Measurements from ENCODE around the gene NIM1K. TPM values are rescaled to one million over a fixed set of nuclear protein-coding genes. Genes with fewer than 3 reads are reported as not detected.

Gene NIM1K
- total and polyA plus RNA-seq, 3 donors from 2014 or later = 0.68 to 1.1 (median 0.79) TPM

DNA sequence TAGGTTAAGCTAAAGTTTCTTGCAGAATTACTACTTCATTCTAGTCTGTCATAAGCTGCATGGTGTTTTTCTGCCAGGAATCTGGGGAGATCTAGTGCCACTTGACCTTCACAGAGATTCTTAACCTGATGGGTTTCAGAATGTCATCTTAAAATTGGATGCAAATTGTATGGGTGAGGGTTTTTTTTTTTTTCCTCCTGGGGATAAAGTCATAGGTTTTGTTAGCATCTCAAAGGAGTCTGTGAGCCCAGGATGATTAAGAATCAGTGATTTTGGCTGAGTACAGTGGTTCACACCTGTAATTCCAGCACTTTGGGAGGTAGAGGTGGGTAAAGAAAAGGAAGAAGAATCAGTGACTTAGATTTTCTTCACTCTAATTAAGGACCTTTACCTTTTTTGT lies 51.2 kb downstream of the NIM1K start:
- Histone ChIP-seq H3K4me3 (no peak overlapping the region), H3K9me3 (no peaks in the 10 kb centered on the region), H3K4me1 (no peaks in the 10 kb centered on the region), H3K27ac (no peak overlapping the region), H3K27me3 (no peaks in the 10 kb centered on the region), H3K36me3 (ENCODE audit: low read depth, missing control alignments) (no peaks in the 10 kb centered on the region)
- TF ChIP-seq POLR2A (IDR thresholded peaks at IDR 0.05) = no peak
- TF ChIP-seq, protein P1, sequence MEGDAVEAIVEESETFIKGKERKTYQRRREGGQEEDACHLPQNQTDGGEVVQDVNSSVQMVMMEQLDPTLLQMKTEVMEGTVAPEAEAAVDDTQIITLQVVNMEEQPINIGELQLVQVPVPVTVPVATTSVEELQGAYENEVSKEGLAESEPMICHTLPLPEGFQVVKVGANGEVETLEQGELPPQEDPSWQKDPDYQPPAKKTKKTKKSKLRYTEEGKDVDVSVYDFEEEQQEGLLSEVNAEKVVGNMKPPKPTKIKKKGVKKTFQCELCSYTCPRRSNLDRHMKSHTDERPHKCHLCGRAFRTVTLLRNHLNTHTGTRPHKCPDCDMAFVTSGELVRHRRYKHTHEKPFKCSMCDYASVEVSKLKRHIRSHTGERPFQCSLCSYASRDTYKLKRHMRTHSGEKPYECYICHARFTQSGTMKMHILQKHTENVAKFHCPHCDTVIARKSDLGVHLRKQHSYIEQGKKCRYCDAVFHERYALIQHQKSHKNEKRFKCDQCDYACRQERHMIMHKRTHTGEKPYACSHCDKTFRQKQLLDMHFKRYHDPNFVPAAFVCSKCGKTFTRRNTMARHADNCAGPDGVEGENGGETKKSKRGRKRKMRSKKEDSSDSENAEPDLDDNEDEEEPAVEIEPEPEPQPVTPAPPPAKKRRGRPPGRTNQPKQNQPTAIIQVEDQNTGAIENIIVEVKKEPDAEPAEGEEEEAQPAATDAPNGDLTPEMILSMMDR (IDR thresholded peaks at IDR 0.05) = no peak
- intact Hi-C loops (cut with DNase I; ENCODE audit: low total_unique reads) = no loop called here
- no peak for DNase-seq

DNA sequence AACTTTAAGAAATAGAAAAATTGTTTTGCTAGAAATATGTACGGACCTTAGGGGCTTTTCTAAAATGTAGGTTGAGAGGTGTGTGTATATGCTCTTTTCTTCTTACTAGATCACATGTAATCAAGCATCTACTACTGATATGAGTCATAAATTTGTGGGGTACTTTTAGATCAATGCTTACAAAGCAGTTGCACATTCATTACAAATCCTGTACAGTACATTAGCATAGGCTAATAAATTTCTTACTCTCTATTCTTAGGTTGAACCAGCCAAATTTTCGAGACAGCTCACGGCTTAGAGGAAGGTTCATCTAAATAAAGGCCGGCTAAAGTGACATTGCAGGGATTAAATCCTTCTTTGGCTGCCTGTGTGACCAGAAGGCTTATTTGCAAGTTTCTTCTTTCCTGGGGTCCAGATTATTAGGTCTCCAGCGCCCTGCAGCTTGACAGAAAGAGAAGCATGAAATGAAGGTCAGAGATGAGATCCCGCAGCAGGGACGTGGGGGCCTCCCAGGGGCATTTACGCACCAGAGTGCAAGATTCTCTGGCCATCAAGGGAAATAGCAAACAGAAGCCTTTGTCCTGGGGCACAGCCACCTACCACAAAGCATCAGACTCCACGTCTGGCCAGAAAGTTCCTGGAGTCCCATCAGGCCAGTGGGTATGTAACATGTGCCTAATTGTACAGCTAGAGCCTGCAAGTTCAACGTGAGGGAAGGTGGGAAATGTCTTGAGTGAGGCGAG lies 53.0 kb downstream of the NIM1K start:
- no peak overlapping the region for H3K27ac ChIP-seq
- no peaks in the 10 kb centered on the region for H3K27me3 ChIP-seq
- TF ChIP-seq, protein P1 (IDR thresholded peaks at IDR 0.05) = no peak
- no peak for TF ChIP-seq POLR2A (IDR thresholded peaks at IDR 0.05)
- 62 to 73% methylated on average over 11 of the region's 11 CpGs for whole genome bisulfite sequencing, 2 donors
- H3K36me3 ChIP-seq (ENCODE audit: low read depth, missing control alignments) = no peaks in the 10 kb centered on the region
- H3K9me3 ChIP-seq = no peaks in the 10 kb centered on the region
- no peak for DNase-seq
- H3K4me1 ChIP-seq = no peaks in the 10 kb centered on the region
- intact Hi-C loops (cut with DNase I; ENCODE audit: low total_unique reads) = no loop called here
- no peak overlapping the region for H3K4me3 ChIP-seq

DNA sequence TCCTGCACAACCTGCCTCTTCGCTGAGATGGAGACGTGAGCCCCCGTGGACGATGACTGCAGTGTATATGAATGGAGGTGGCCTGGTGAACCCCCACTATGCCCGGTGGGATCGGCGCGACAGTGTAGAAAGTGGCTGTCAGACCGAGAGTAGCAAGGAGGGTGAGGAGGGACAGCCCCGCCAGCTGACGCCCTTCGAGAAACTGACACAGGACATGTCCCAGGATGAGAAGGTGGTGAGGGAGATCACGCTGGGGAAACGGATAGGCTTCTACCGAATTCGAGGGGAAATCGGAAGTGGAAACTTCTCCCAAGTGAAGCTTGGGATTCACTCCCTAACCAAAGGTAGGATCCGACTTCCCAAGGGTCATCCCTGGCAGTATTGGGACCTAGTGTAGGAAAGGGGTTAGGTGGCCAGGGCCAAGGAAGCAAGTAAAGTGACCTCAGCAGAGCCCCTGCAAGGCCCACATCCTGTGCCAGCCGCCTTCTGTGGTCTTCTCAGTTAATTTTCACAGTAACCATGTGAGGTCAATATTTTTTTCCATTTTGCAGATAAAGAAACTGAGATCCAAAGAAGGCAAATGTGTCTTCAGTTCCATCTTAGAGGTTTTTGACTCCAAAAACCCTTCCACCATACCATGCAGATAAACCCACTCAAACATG lies 53.8 kb downstream of the NIM1K start:
- H3K27me3 ChIP-seq = no peaks in the 10 kb centered on the region
- 72 to 89% methylated on average over 19 of the region's 19 CpGs for WGBS, 2 donors
- intact Hi-C loops (cut with DNase I; ENCODE audit: low total_unique reads) = no loop called here
- DNase-seq = no peak
- H3K36me3 ChIP-seq (ENCODE audit: low read depth, missing control alignments) = no peaks in the 10 kb centered on the region
- no peak overlapping the region for H3K4me3 ChIP-seq
- no peaks in the 10 kb centered on the region for H3K9me3 ChIP-seq
- no peak for TF ChIP-seq POLR2A (IDR thresholded peaks at IDR 0.05)
- TF ChIP-seq, protein P1 (IDR thresholded peaks at IDR 0.05) = no peak
- no peak overlapping the region for H3K27ac ChIP-seq
- H3K4me1 ChIP-seq = no peaks in the 10 kb centered on the region

DNA sequence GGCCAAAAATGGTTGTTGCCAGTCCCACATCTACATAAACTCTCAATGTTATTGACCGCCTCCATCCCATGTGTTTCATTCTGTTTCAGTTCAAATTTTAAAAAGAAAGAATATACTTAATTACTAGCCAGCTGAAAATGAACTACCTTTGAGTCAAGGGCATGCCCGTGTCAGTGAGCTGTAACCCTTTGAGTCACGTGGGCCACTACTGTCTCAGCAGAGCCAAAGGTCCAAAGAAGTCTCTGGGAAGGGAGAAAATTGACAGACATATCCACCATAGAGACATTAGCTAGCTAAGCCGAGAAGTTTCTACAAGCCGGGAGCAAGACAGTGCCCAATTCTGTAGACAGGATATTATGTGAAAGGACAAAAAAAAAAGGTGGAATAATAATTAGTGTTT lies 59.7 kb downstream of the NIM1K start:
- intact Hi-C loops (cut with DNase I; ENCODE audit: low total_unique reads) = no loop called here
- Histone ChIP-seq H3K27ac (no peak overlapping the region), H3K27me3 (no peaks in the 10 kb centered on the region), H3K4me3 (no peak overlapping the region), H3K36me3 (ENCODE audit: low read depth, missing control alignments) (no peaks in the 10 kb centered on the region), H3K9me3 (no peaks in the 10 kb centered on the region), H3K4me1 (no peaks in the 10 kb centered on the region)
- WGBS, 2 donors = 82 to 83% methylated on average over 5 of the region's 5 CpGs
- DNase-seq = no peak
- TF ChIP-seq, protein P1 (IDR thresholded peaks at IDR 0.05) = no peak
- TF ChIP-seq POLR2A (IDR thresholded peaks at IDR 0.05) = no peak

Data from testis (tissue), 3 donors.